SK-N-SH (cell line): ENCODE data around the gene GLIS2. TPM values are rescaled to one million over a fixed set of nuclear protein-coding genes. Genes with fewer than 3 reads are reported as not detected.

ENCODE experiments used
- CTCF ChIA-PET: fragments of 300-600, 350-600 bp; formaldehyde crosslinking; extraction: SDS; loops from one replicate; lab custom pipeline; 2021; lab: Yijun Ruan, JAX
- POLR2A ChIA-PET: fragments of 350-600 bp; sonication (Branson Sonifier 250); formaldehyde crosslinking; extraction: SDS; loops from one replicate; lab custom pipeline; 2020; ENCODE audit warnings: antibody characterized with exemption, inconsistent platforms; lab: Yijun Ruan, JAX
- DNase-seq: peaks from one replicate; pipeline ENCODE4 v3.0.0; 2012
- H2AFZ ChIP-seq: fragments of 200-600 bp; sonication (generic); 2 replicates; pipeline ENCODE4 v1.8.1; 2016; ENCODE audit warnings: antibody characterized with exemption, mild to moderate bottlenecking, low read depth
- H3F3A ChIP-seq: fragments of 200-600 bp; sonication (generic); replicated peaks from 2 replicates; pipeline ENCODE3; 2016; ENCODE audit warnings: antibody characterized with exemption, mild to moderate bottlenecking; ENCODE audit not compliant: insufficient read depth
- H3K27ac ChIP-seq, 2 experiments: fragments of 200-500 bp in 1 of 2; fragments of 200-600 bp in 1 of 2; sonication (Bioruptor generic) in 1 of 2; sonication (generic), shearing (Covaris generic) in 1 of 2; 2 replicates each; pipeline versions ENCODE4 v1.5.1 to v1.6.1; 2014 to 2016; ENCODE audit warnings: low read depth in 2 of 2, inconsistent platforms in 1 of 2, low read length in 1 of 2, mild to moderate bottlenecking in 1 of 2, mixed read lengths in 1 of 2
- H3K27me3 ChIP-seq: fragments of 200-600 bp; sonication (generic), shearing (Covaris generic); 2 replicates; pipeline ENCODE4 v1.6.1; 2016; ENCODE audit warnings: mixed run types; ENCODE audit not compliant: insufficient read depth
- H3K36me3 ChIP-seq, 2 experiments: fragments of 200-500 bp in 1 of 2; fragments of 200-600 bp in 1 of 2; sonication (Bioruptor generic) in 1 of 2; sonication (generic) in 1 of 2; replicated peaks in 1 of 2; 2 replicates each; pipeline versions ENCODE3 to v1.5.1; 2014 to 2016; ENCODE audit warnings: low read length in 1 of 2, mild to moderate bottlenecking in 1 of 2; ENCODE audit not compliant: insufficient read depth in 2 of 2, control insufficient read depth in 1 of 2
- H3K4me1 ChIP-seq, 2 experiments: fragments of 200-500 bp in 1 of 2; fragments of 200-600 bp in 1 of 2; sonication (Bioruptor generic) in 1 of 2; sonication (generic), shearing (Covaris generic) in 1 of 2; 2 replicates each; pipeline versions ENCODE4 v1.5.1 to v1.6.1; 2014 to 2016; ENCODE audit warnings: low read depth in 1 of 2, low read length in 1 of 2, mixed run types in 1 of 2; ENCODE audit not compliant: insufficient read depth in 2 of 2, control insufficient read depth in 1 of 2
- H3K4me2 ChIP-seq: fragments of 200-600 bp; sonication (generic), shearing (Covaris generic); 2 replicates; pipeline ENCODE4 v1.6.1; 2017; ENCODE audit warnings: mixed run types
- H3K4me3 ChIP-seq, 2 experiments: fragments of 200-500 bp in 1 of 2; fragments of 200-600 bp in 1 of 2; sonication (Bioruptor generic) in 1 of 2; sonication (generic), shearing (Covaris generic) in 1 of 2; 2 replicates each; pipeline versions ENCODE4 v1.5.1 to v1.8.1; 2014 to 2016; ENCODE audit warnings: low read depth in 2 of 2, inconsistent platforms in 1 of 2, low read length in 1 of 2, mild to moderate bottlenecking in 1 of 2, mixed read lengths in 1 of 2, moderate library complexity in 1 of 2
- H3K79me2 ChIP-seq: fragments of 200-600 bp; sonication (generic); 2 replicates; pipeline ENCODE4 v1.8.1; 2017; ENCODE audit warnings: mild to moderate bottlenecking; ENCODE audit not compliant: insufficient read depth
- H3K9ac ChIP-seq: fragments of 200-600 bp; sonication (generic); 2 replicates; pipeline ENCODE4 v1.6.1; 2017; ENCODE audit warnings: mixed run types
- H3K9me2 ChIP-seq: fragments of 200-600 bp; sonication (generic); 2 replicates; pipeline ENCODE4 v1.6.1; 2017; ENCODE audit warnings: mixed run types
- H3K9me3 ChIP-seq: fragments of 200-600 bp; sonication (generic); 2 replicates; pipeline ENCODE4 v1.6.1; 2017; ENCODE audit warnings: mixed run types, mild to moderate bottlenecking, moderate library complexity
- H4K20me1 ChIP-seq: fragments of 200-600 bp; sonication (generic); 2 replicates; pipeline ENCODE4 v1.6.1; 2017; ENCODE audit warnings: mild to moderate bottlenecking, mixed run types; ENCODE audit not compliant: insufficient read depth
- CTCF ChIP-seq: fragments of 200-600 bp; sonication (generic); IDR thresholded peaks from 2 replicates; pipeline ENCODE4 v1.6.1; 2017; ENCODE audit warnings: antibody characterized with exemption, mild to moderate bottlenecking, moderate library complexity
- EP300 ChIP-seq, 2 experiments: IDR thresholded peaks; 2 replicates each; pipeline versions ENCODE4 v1.4.0 to v1.6.1; 2012; ENCODE audit warnings: borderline replicate concordance in 1 of 2, low read depth in 1 of 2, low read length in 1 of 2
- EZH2phosphoT487 ChIP-seq: fragments of 200-600 bp; sonication (generic); IDR thresholded peaks from 2 replicates; pipeline ENCODE4 v1.6.1; 2017; ENCODE audit warnings: low read depth, mixed run types, mild to moderate bottlenecking, antibody characterized with exemption, moderate library complexity, borderline replicate concordance
- FOSL2 ChIP-seq: IDR thresholded peaks from 2 replicates; pipeline ENCODE4 v1.4.0; 2012; ENCODE audit warnings: low read depth, mild to moderate bottlenecking, moderate library complexity, borderline replicate concordance
- FOXM1 ChIP-seq: IDR thresholded peaks from 2 replicates; pipeline ENCODE4 v1.4.0; 2012; ENCODE audit warnings: low read depth, mild to moderate bottlenecking
- GATA2 ChIP-seq: sonication (generic); formaldehyde crosslinking; IDR thresholded peaks from 2 replicates; pipeline ENCODE4 v1.5.0; 2020; ENCODE audit warnings: mild to moderate bottlenecking, missing genetic modification reagents
- MEF2A ChIP-seq: IDR thresholded peaks from 2 replicates; pipeline ENCODE4 v1.4.0; 2012; ENCODE audit warnings: low read depth, borderline replicate concordance
- NRF1 ChIP-seq: IDR thresholded peaks from 2 replicates; pipeline ENCODE4 v1.6.1; 2012; ENCODE audit warnings: low read depth, mild to moderate bottlenecking, low read length
- PBX3 ChIP-seq: IDR thresholded peaks from 2 replicates; pipeline ENCODE4; 2012
- POLR2AphosphoS5 ChIP-seq: IDR thresholded peaks from 2 replicates; pipeline ENCODE4 v1.6.1; 2012; ENCODE audit warnings: low read depth, low read length
- RAD21 ChIP-seq: IDR thresholded peaks from 2 replicates; pipeline ENCODE4 v1.6.1; 2012; ENCODE audit warnings: mild to moderate bottlenecking, low read length
- RCOR1 ChIP-seq: fragments of 150-350 bp; IDR thresholded peaks from 2 replicates; pipeline ENCODE4 v1.6.1; 2017; ENCODE audit warnings: antibody characterized with exemption, low read length
- RFX5 ChIP-seq: IDR thresholded peaks from 2 replicates; pipeline ENCODE4 v1.6.1; 2012; ENCODE audit warnings: mild to moderate bottlenecking, improper control_type of control experiment, low read length
- RXRA ChIP-seq: IDR thresholded peaks from 2 replicates; pipeline ENCODE4 v1.4.0; 2012; ENCODE audit warnings: low read depth, mild to moderate bottlenecking, borderline replicate concordance
- SMC3 ChIP-seq: IDR thresholded peaks from 2 replicates; pipeline ENCODE4 v1.6.1; 2012; ENCODE audit warnings: low read depth, low read length, improper control_type of control experiment
- TCF12 ChIP-seq: IDR thresholded peaks from 2 replicates; pipeline ENCODE4 v1.4.0; 2012
- TEAD4 ChIP-seq: IDR thresholded peaks from 2 replicates; pipeline ENCODE4 v1.4.0; 2012; ENCODE audit warnings: mild to moderate bottlenecking, borderline replicate concordance; ENCODE audit not compliant: insufficient read depth
- WGBS: methylation state at CpG from one replicate; pipeline ENCODE4 v1.1.6; 2017; ENCODE audit warnings: low lambda C conversion rate; 5-methylcytosine and 5-hydroxymethylcytosine counted together
- polyA plus RNA-seq, 3 experiments: library from polyadenylated mRNA; depleted of rRNA; stranded (reverse); fragments of >200 nt; gene quantifications; 2 replicates each; pipeline ENCODE4 v1.2.3, GENCODE V29; 2012

Gene GLIS2
- polyA plus RNA-seq, 1 of the 3 experiments (the other 2 are of a cell fraction) = 6.5 TPM

GRCh38 chr16:4288148-4288921, 27.5 kb upstream of the GLIS2 start (continued):
- TF ChIP-seq GATA2 (CRISPR knock-in tag) (no peak), EZH2phosphoT487 (no peak), NRF1 (no peak), MEF2A (no peak), TCF12 (peak; percentile 54)

- H4K20me1 ChIP-seq = no peaks in the 10 kb centered on the region
- no peaks in the 10 kb centered on the region for H3K9me3 ChIP-seq
- H3K9me2 ChIP-seq = no peaks in the 10 kb centered on the region
- no peak overlapping the region for H3K4me3 ChIP-seq
- peaks cover 6 to 23% of the 10 kb centered on the region in 2 experiments; a peak in 2 of 4 replicates for H3K4me1 ChIP-seq
- no peak overlapping the region for H3K27ac ChIP-seq
- DNase-seq = peak; percentile 1
- CTCF ChIA-PET = interaction anchor here (0.8 to 14.5 kb wide), 11 partner anchors 16 to 124 kb away, joined by 3 to 281 read pairs (median 6); no protein-coding TSS in a partner anchor
- H3F3A ChIP-seq = no peaks in the 10 kb centered on the region
- 81% methylated on average over 8 of the region's 8 CpGs for WGBS
- POLR2A ChIA-PET = interaction anchor here (0.7 to 1.0 kb wide), 4 partner anchors 17 to 1950 kb away, joined by 3 to 5 read pairs (median 3); partner anchors contain the start of genes ABCA3 and TFAP4
- no peaks in the 10 kb centered on the region for H3K79me2 ChIP-seq
- H3K9ac ChIP-seq = no peak overlapping the region
- TF ChIP-seq EP300 (IDR thresholded peaks at IDR 0.05; ENCODE audit: borderline replicate concordance in 1 of 2, low read depth in 1 of 2, low read length in 1 of 2) (no peak), SMC3 (peak; percentile 21; the same call in 1 of the 2 replicates), CTCF (no peak; the same call in 1 of the 2 replicates), RAD21 (peak; percentile 35; the same call in 1 of the 2 replicates), EZH2phosphoT487 (no peak), RXRA (no peak)
- TF ChIP-seq, all 33 proteins: peak for 2
- H2AFZ ChIP-seq = no peak overlapping the region
- H3K4me2 ChIP-seq = no peak overlapping the region
- no peaks in the 10 kb centered on the region for H3K27me3 ChIP-seq
- no peaks in the 10 kb centered on the region for H3K36me3 ChIP-seq
Observed at GRCh38 chr16:4290236-4290830, 25.5 kb upstream of the GLIS2 start.

GRCh38 chr16:4291699-4292098, 24.2 kb upstream of the GLIS2 start:
- no peaks in the 10 kb centered on the region for H3K36me3 ChIP-seq
- H3K27ac ChIP-seq = no peak overlapping the region
- H3K9me2 ChIP-seq = no peaks in the 10 kb centered on the region
- no peaks in the 10 kb centered on the region for H3K79me2 ChIP-seq
- CTCF ChIA-PET = interaction anchor here (1.3 to 14.5 kb wide), 2 partner anchors 37 to 38 kb away, joined by 6 to 281 read pairs; no protein-coding TSS in a partner anchor
- no peak overlapping the region for H3K4me3 ChIP-seq
- H3K9ac ChIP-seq = no peak overlapping the region
- WGBS = 91% methylated on average over 4 of the region's 4 CpGs
- no peak overlapping the region for H3K4me2 ChIP-seq
- peaks cover 6 to 23% of the 10 kb centered on the region in 2 experiments; a peak in 2 of 4 replicates for H3K4me1 ChIP-seq
- TF ChIP-seq NRF1 (no peak), EP300 (IDR thresholded peaks at IDR 0.05; ENCODE audit: borderline replicate concordance in 1 of 2, low read depth in 1 of 2, low read length in 1 of 2) (no peak), POLR2AphosphoS5 (no peak), GATA2 (CRISPR knock-in tag) (no peak), FOSL2 (no peak), RXRA (no peak), RFX5 (no peak), TEAD4 (no peak), FOXM1 (no peak), PBX3 (no peak), RCOR1 (no peak)
- H3K9me3 ChIP-seq = no peaks in the 10 kb centered on the region
- H4K20me1 ChIP-seq = no peaks in the 10 kb centered on the region
- H2AFZ ChIP-seq = no peak overlapping the region
- no peaks in the 10 kb centered on the region for H3F3A ChIP-seq
- H3K27me3 ChIP-seq = no peaks in the 10 kb centered on the region
- no peak for DNase-seq
- POLR2A ChIA-PET = interaction anchor here (1.0 kb wide), 1 partner anchor 18 kb away, joined by 3 read pairs; the partner anchor contains the start of gene TFAP4
